Bronchus fibroblast of lung (primary cell): ENCODE data around the gene SIX6. TPM values are rescaled to one million over a fixed set of nuclear protein-coding genes. Genes with fewer than 3 reads are reported as not detected.

ENCODE experiments used
- total RNA-seq: library from RNA; depleted of rRNA; stranded (reverse); fragments of >200 nt; gene quantifications from 2 replicates; pipeline ENCODE4 v1.2.3, GENCODE V29; 2015

SIX6 gene
- not detected in 2 replicates for total RNA-seq

DNA sequence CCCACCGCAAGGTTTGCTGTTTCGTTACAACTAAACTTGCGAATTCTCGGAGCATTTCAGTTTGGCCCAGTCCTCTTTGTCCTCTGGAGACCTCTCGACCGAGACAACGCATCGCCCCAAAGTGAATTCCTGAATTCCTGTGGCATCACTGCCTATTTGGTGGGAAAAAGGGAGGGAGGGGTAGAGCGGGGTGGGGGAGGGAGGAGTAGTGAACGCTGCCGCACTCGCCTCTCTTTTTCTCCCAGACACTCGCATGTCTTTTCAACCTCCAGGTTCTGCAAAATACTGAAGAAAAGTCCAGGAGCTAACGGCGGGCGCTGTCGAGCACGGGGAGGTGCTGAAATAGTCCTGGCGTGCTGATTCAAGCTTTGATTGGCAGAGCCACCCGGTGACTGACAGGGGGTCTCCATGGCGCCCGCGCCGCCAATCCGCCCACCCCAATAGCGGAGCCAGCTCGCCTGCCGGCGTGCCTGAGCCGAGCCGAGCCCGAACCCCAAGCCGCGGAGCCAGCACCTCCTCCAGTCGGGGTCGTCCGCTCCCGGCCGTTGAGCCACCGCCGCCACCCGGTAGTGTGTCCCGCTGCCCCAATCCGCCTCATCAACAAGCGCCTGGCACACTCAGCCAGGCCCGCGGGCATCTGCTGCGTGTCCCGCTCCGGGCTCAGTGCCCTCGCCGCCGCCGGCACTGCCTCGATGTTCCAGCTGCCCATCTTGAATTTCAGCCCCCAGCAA lies at the start of gene SIX6:
TSS of gene SIX6 (plus strand) at position 440 of the 731 bp plus-strand sequence. CDS start at position 693, 253 bp downstream.

DNA sequence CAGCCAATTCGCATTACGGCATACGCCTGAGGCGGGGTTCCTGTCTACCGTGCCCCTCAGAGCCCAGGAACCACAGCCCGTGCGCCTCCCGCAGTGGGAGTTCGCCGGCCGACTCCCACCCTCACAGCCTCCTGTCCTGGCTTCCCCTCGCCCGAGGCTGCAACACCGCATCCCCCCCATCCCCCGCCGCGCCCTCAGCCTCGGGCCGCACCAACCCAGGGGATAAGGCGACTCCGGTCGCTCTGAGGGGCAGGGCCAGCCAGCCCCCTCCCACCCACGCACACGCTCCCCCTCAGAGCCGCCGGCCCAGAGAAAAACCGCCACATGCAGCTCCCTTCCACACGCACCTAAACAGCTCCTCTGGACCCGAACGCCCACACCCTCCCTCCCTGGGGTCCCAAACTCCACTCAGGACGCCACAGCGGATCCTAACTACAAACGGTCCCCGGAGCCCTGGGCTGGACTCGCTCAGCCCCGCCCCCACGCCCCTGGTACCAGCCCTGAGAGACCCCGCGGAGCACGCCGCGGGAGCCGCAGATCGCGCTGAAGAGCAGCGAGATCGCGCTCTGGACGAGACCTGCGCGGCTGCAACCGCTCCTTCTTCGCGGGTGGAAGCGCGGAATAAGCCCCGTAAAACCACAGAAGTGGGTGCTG lies 23.2 kb upstream of the SIX6 start, which contains the start of gene C14orf39:
TSS of gene C14orf39 (minus strand) at position 466 of the 654 bp plus-strand sequence. CDS start 985 bp downstream, outside the sequence.

Other genes with a start within 250 kb of the SIX6 start
- under 0.01 and 0.67 TPM in 2 replicates for gene C14orf39, start 23.1 kb upstream of the SIX6 start, total RNA-seq
- gene SIX1, start 140.3 kb downstream of the SIX6 start, total RNA-seq = 48.8 and 50.4 TPM in 2 replicates
- 21.0 and 23.5 TPM in 2 replicates for gene SIX4, start 215.2 kb downstream of the SIX6 start, total RNA-seq
- 31.9 and 38.9 TPM in 2 replicates for gene MNAT1, start 225.6 kb downstream of the SIX6 start, total RNA-seq